Fibroblast of mammary gland (primary cell): ENCODE data around the gene IGLL5.

Experiments
- DNase-seq: peaks from one replicate; pipeline ENCODE4 v3.0.0-alpha.2; 2010; ENCODE audit warnings: low read depth
- H3K4me3 ChIP-seq: 2 replicates; pipeline ENCODE4 v1.5.1; 2011; ENCODE audit warnings: low read depth, mild to moderate bottlenecking, low read length, moderate library complexity; ENCODE audit not compliant: control insufficient read depth
- TF ChIP-seq, protein P1 (sequence below): conservative IDR thresholded peaks from 2 replicates; pipeline ENCODE4 v1.5.1; 2011; ENCODE audit warnings: low read depth, low read length, inconsistent platforms; ENCODE audit not compliant: control insufficient read depth, insufficient read depth

The IGLL5 gene

GRCh38 chr22:22906907-22907550 is 19.4 kb downstream of the IGLL5 start:
- no peak for DNase-seq
- H3K4me3 ChIP-seq, result no peak overlapping the region
- TF ChIP-seq, protein P1, sequence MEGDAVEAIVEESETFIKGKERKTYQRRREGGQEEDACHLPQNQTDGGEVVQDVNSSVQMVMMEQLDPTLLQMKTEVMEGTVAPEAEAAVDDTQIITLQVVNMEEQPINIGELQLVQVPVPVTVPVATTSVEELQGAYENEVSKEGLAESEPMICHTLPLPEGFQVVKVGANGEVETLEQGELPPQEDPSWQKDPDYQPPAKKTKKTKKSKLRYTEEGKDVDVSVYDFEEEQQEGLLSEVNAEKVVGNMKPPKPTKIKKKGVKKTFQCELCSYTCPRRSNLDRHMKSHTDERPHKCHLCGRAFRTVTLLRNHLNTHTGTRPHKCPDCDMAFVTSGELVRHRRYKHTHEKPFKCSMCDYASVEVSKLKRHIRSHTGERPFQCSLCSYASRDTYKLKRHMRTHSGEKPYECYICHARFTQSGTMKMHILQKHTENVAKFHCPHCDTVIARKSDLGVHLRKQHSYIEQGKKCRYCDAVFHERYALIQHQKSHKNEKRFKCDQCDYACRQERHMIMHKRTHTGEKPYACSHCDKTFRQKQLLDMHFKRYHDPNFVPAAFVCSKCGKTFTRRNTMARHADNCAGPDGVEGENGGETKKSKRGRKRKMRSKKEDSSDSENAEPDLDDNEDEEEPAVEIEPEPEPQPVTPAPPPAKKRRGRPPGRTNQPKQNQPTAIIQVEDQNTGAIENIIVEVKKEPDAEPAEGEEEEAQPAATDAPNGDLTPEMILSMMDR, result no peak

DNA sequence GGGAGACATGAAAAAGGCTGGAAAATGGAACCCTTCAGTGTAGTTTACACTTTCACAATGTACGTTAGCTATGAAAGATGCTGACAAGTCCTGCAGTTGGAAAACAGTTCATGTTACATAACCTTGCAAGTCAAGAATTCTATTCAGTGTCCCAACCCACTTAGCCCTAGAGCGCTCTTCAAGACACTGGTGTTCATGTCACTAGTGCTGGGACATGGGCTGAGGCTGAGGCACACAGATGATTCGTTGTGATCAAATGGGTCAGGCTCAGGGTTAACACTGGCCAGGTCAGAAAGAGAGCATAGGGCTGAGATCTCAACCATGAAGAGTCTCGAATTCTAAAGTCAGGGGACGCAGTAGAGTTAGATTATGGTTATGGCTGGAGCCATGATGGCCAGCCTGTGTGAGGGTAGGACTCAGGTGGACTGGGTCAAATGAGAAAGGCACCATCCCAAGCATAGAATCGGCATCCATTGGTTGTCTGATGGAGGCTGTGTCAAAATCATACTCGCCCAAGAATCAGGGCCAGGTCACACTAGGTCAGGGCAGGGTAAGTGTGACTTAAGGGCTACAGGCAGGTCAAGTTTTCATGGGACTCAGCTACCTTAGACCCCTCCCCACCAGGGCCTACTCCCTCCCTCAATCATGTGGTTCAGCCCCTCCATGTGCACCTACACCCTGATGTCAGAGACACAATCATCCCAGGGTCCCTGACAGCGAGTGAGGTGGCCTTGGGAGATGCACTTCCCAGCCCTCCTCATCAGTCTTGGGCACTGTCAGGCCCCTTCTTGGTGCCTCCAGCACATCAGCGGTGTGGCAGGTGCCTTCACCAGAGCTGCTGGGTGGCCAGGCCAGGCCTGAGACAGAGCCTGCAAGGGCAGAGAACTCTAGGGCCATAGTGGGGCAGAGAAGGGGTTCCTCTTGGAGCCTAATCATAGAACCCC is 20.2 kb downstream of the IGLL5 start:
- no peak overlapping the region for H3K4me3 ChIP-seq
- TF ChIP-seq, protein P1, result no peak

GRCh38 chr22:22908495-22908861 is 20.9 kb downstream of the IGLL5 start:
- H3K4me3 ChIP-seq, result no peak overlapping the region
- TF ChIP-seq, protein P1, result no peak
- no peak for DNase-seq

More for the DNA sequence above, 20.2 kb downstream of the IGLL5 start:
- no peak for DNase-seq

DNA sequence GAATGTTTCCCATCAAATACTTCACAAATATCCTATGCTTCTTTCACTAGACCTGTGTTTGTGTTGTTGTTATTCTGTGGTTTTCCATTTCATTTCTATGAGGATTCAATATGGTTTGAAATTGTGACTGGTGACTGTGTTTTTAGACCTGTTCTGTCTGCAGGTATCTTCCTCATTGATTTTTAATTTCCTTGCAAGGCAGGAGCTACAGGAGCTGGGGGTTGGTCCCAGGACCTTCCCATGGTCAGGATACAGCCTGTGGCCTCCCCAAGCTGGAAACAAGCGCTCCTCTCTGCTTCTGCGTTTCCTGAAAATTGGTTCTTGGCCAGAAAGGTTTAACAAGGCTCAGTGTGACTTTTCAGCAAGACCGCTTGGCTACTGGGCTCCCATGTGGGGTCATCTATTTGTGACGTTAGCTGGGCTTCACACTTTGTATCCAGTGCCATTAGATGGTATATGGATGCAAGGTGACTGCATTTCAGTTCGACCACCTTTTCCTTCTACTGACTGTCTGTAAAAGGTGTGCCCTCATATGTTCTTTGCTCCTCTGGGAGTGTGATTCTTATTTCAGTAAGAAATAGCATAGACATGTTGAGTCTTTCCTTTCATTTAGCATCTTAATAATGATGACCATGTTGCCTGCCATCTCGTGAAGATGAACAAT is 21.5 kb downstream of the IGLL5 start:
- no peak overlapping the region for H3K4me3 ChIP-seq
- TF ChIP-seq, protein P1, result no peak
- DNase-seq, result no peak

GRCh38 chr22:22909605-22910271 is 22.1 kb downstream of the IGLL5 start:
- DNase-seq, result no peak
- TF ChIP-seq, protein P1, result no peak
- H3K4me3 ChIP-seq, result no peak overlapping the region
